Hematopoietic multipotent progenitor cell (in vitro differentiated cells): Measurements from ENCODE around the gene GBE1. TPM values are rescaled to one million over a fixed set of nuclear protein-coding genes. Genes with fewer than 3 reads are reported as not detected.
A peak's percentile ranks its signal among the peaks of the same experiment; 100 is the strongest.
"Not testable (repeated sequence)": the region's sequence is repeated elsewhere in the genome, so short reads cannot be mapped to it uniquely, and the experiment has no call there.

Source experiments
- DNase-seq, 3 donors: peaks; one replicate each; pipeline ENCODE4 v3.0.0-alpha.2; 2011 to 2015; ENCODE audit warnings: low read depth in 2 of 3, low spot score in 2 of 3
- total RNA-seq: library from RNA; depleted of rRNA; stranded (reverse); fragments of >200 nt; gene quantifications from one replicate; pipeline ENCODE4 v1.2.3, GENCODE V29; 2012

Gene GBE1
- total RNA-seq, result 13.5 TPM

DNA sequence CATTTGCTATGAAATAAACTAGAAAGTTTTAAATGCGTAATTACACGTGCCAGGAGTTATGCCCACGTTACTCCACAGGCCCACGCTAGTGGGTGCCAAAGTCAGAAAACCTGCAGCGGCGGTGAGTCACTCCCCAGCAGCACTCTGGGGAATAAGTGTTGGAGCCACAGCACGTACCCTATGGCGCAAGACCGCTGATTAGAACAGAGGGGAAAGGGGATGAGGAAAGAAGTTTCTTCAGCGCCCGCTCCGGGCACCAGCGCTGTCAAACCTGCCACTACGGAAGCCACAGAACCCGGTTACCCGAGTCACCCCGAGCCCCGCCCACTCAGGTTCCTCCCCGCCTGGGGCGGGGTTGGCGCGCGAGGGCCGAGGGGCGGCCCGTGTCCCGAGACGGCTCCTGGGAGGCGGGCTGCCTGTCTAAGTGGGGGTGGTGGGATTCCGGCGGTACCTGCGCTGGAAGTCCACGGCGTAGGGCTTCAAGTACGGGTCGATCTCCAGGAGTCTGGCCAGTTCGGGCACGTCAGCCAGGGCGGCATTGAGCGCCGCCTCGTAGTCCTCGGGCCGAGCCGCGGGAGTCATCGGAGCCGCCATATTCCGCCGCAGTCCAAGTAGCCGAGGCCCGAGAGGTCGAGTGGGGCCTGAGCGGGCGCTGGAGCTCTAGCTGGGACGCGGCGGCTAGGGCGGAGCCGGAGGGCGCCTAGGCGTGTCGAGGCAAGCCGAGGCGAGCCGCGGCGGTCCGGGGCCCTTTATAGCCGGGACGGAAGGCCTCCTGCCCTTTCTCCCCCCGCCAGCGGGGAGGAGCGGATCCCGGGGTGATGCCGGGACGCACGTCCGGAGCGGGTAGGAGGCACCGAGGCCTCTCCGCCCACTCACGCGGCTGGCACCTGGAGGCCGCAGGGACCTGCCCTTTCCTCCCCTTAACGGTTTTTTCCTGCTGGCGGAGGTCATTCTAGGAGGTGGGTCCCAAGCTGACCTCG lies at the start of gene GBE1:
Gene GBE1 (minus strand): TSS at position 722 of the 980 bp plus-strand sequence. CDS start 128 bp downstream, at position 594.
- DNase-seq, result peak; percentile 75 to 97 (median 96)

DNA sequence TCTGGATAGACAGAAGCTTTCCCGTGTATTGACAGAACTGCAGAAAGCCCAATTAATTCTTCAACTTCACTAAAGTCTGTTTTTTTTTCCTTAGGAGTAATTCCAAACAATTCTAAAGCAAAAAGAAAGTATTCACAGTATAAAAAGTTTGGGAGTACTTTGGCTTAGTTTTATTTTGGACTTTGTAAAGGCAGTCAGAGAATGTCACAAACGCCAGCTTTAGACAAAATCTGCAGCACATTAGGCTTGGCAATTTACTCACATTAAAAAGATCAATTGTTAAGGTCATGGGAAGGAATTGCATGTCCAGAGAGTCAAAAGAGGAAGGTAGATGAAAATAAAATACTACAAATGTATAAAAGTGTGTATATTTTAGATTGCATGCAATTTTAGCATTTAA lies 47.5 kb upstream of the GBE1 start:
- DNase-seq, result no peak

DNA sequence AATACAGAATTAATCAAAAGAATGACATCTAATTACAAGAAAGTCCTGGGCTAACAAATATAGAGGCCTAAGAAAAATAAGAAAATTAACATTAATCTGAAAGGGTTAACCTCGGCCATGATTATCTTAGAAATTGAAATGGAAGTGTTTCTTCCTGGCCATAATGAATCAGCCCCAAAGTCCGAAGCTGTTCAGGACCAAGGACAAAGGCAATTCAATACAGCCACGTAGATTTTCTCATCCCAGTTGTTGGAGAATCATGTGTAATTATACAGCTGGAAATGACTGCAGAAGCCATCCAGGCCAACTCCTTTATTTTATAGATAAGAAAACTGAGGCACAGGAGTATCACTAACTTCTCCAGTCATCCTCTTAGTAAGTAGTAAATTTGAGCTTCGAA lies 38.0 kb upstream of the GBE1 start:
- no peak for DNase-seq

DNA sequence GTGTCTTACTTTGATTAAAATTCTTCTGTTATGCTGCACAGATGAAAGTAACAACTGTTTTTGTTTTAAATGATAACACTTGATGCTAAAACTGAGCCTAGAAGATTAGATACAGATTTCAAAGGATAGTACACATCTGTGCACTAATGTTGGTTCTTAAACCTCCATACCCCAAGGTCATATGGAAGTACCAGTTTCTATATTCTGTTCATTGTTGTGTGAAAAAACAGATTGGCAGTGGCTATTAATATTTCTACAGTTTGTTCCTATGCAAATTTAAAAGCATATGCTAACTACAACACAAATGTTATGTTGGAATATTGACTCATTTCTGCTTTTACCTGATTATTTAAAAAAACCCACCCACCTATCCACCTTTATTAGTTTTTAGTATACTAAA lies 32.0 kb upstream of the GBE1 start:
- no peak for DNase-seq

DNA sequence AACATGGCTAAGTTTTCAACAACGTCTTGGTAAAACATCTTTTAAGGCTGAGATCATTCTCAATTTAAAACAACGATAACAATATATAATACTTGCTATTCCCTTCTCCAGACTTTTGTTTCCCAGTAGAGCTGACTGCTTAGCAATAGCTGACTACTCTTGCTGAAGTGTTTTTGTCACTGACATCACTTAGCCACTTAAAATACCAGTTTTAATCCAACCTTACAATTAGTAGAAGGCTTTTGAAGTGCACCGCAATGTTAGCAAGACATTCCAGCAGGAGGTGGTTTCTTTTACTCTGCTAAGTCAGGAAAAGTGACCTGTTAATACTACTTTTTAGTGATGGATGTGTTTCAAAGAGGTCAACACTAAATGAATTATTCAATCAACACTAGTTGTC lies 28.7 kb upstream of the GBE1 start:
- no peak for DNase-seq

DNA sequence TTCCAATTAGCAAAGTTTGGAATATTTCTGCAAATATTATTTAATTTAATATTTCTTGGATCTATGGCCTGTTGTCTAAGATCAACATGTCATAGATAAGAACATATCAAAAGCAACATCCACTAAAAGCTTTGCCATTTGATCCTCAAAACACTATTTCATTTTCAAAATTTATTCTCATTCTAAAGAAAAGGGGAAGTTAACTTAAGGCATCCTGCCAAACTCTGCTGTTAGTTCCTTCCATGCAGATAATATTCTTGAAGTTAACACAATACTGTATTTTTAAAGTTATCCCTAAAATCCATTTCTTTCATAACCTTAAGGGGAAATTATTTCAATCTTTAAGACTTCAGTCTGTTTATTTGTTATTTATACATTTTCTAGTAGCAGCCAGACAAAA lies 28.2 kb upstream of the GBE1 start:
- DNase-seq, result peak in 2 of 3 donors; percentile 39 to 82

DNA sequence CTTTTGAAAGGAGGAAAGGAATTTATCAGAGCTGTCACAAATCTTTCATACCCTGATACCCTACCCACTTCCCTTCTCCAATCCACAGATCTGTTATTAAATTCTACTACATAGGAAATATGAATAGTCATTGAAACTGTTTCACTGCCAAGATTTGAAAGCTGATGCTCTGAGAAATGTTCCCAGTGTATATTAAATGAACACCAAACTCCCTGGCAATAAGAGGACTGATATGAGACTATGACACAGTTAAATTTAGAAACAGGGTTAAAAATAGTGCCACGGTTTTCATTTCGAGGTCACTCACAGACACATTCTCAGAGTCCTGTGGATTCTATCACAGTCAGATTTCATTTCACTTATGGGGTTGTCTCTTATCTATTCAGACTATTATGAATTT lies 27.2 kb upstream of the GBE1 start:
- peak in 1 of 3 donors; percentile 47 for DNase-seq

DNA sequence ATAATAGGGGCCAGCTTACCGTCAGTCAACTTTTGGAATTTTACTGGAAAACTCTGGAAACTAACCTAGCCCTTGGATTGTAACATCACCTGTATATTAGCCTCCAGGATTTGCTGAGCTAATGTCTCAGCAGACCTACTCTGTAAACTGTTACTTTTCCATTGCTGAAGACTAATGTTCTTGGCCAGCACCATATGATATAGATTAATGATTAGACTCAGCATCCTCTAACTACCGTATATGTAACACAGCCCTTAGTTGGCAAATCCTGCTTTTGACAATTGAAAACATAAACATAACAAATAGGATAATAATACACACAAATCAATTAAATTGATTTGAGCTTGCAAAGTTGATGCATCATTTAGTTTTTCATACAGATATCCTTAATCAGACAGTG lies 26.6 kb upstream of the GBE1 start:
- no peak for DNase-seq

DNA sequence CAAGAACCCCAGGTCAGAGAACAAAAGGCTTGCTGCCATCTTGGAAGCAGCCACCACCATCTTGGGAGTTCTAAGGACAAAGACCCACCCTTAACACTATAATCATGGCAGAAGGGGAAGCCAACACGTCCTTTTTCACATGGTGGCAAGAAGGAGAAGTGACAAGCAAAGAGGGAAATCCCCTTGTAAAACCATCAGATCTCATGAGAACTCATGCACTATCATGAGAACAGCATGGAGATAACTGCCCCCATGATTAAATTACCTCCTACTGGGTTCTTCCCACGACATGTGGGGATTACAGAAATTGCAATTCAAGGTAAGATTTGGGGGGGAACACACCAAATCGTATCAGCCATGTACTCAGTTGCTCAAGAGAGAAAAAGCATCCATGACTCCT lies 21.1 kb upstream of the GBE1 start:
- peak in 1 of 3 donors; percentile 55 for DNase-seq

DNA sequence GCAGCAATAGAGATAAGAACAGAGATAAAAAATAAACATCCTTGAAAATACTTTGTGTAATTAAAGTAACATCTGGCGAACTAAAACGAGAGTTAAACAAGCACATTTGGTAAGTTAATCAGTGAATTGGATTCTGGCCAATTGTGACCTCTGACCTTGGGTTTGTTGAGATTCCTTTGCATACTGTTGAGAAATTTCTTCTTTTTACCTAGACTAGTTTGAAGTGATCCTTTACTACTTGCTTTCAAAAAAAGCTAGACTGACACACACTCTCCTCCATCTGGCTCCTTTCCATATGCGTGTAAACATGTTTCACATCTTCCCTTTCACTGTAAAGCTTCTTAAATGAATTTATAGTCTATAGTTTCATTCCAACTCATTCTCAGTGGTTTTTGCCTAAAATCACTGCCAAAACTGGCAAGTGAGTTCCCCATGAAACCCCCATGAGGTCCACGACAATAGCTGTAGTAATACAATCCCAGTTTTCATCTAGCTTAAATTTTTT lies 17.3 kb upstream of the GBE1 start:
- no peak for DNase-seq

DNA sequence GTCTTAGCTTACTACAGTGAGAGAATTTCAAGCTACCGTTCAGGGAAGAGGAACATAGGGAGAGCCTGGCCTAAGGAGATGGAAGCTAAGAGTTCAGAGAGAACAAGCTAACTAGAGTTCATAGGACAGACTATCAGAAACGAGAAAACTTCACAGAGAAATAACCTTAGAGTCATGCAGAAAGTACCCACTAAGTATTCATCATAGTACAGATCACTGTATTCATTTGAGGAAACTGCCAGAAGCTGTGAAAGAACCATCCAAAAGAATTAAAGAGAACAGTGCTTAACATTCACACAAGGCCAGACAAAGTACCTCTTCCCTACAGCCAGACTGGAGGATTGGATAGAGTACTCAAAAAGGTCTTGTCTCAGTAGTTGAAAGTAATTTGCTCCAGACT lies 15.2 kb upstream of the GBE1 start:
- DNase-seq, result no peak

DNA sequence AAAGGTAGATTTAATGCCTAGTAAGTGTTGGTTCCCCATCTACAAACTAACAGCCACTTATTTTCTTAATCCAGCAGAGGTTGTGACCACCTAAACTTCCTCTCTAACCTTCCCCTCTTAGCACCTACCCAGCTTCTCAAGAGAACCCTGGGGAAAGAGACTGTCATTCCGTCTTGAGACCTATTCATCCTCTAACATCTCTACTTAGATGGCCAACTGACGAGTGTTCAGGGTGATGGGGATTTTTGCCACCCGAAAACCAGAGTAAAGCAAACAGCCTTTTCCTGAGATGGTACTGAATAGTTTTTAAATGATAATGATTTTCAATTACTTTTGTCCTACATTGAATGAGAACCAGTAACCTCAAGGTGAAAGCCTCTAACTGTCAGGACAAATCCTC lies 9.3 kb upstream of the GBE1 start:
- no peak for DNase-seq

DNA sequence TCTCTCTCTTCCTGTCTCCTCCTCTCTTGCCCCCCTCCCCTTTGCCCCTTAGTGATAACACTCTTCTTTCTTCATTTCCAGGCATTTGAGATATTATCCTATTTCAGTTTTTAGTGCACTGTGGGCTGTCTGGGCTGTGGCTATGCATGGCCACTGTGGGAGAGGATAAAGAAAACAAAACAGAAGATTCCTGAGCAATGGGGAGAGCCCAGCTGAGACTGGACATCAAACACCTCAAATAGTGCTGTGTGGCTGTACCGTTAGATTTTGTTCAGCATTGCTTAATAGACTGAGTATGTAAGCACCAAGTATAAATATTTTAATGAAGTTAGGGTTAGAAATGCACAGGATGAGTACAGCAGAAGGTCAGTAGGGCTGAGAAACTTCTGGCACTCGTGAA lies 7.9 kb upstream of the GBE1 start:
- DNase-seq, result no peak

DNA sequence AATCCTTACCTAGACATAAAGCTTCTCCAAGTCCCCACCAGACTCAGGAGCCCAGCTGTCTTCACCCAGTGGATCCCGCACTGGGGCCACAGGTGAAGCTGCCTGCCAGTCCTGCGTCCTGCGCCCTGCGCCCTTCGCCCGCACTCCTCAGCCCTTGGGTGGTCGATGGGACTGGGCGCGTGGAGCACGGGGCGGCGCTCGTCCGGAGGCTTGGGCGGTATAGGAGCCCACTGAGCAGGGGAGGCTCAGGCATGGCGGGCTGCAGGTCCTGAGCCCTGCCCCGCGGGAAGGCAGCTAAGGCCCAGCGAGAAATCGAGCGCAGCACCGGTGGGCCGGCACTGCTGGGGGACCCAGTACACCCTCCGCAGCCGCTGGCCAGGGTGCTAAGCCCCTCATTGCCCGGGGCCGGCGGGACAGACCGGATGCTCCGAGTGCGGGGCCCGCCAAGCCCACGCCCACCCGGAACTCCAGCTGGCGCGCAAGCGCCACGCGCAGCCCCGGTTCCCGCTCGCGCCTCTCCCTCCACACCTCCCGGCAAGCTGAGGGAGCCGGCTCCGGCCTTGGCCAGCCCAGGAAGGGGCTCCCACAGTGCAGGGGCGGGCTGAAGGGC lies 5.9 kb upstream of the GBE1 start:
- DNase-seq, result not testable (repeated sequence)

DNA sequence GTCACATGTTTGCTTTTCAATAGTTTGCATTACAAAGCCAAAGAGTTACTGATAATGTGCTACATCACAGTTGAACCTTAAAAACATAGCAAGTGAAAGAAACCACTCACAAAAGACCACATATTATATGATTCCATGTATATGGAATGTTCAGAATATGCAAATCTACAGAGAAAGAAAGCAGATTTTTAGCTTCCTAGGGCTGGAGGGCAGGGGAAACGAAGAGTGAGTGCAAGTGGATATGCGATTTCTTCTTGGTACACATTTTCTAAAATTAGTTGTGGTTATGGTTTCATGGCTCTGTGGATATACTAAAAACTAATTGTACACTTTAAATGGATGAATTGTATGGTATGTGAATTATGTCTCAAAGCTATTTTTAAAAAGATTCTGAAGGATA lies 4.0 kb upstream of the GBE1 start:
- DNase-seq, result no peak

DNA sequence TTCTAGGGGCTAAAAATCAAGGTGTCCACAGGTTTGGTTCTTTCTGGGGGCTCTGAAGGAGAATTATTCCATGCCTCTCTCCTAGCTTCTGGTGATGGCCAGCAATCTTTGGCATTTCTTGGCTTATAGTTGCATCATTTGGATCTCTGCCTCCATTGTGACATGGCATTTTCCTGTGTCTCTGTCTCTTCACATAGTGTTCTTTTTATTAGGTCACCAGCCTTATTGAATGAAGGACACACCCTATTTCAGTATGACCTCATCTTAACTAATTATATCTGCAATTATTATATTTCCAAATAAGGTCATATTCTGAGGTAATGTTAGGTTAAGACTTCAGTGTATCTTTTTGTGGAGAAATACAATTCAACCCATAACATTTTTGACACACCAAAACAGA lies 3.2 kb upstream of the GBE1 start:
- DNase-seq, result no peak

DNA sequence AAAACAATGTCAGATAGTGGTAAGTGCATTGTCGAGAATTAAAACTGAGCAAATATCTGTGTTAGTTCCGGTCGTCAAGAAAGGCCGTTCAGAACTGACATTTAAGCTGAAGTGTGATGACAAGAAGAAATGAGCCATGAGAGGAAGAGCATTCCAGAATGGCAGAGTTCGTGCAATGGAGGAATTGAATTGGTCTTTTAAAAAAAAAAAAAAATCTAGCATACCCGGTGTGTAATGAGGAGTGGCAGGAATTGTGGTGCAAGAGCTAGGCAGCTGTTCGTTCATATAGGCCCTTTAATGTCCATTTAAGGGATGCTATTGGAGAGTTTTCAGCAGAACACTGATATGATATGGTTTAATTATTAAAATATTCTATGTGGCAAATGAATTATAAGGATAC lies 2.6 kb upstream of the GBE1 start:
- DNase-seq, result no peak

DNA sequence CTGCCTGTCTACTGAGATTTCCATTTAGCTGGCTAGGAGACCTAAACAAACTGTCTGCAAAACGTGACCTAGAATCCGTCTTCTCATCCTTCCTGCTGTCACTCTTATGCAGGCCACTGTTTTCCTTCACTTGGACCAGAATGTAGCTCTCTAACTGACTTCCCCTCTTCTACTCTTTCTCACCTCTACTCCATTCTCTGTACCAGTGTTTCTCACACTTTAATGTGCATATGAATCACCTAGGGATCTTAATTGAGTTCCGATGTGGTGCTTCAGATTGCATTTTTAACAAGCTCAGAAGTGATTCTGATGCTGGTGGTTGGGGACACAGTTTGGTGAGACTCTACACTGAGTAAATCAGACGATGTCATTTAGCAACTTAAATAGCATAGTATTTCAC lies 1.6 kb upstream of the GBE1 start:
- peak in 1 of 3 donors; percentile 29 for DNase-seq

DNA sequence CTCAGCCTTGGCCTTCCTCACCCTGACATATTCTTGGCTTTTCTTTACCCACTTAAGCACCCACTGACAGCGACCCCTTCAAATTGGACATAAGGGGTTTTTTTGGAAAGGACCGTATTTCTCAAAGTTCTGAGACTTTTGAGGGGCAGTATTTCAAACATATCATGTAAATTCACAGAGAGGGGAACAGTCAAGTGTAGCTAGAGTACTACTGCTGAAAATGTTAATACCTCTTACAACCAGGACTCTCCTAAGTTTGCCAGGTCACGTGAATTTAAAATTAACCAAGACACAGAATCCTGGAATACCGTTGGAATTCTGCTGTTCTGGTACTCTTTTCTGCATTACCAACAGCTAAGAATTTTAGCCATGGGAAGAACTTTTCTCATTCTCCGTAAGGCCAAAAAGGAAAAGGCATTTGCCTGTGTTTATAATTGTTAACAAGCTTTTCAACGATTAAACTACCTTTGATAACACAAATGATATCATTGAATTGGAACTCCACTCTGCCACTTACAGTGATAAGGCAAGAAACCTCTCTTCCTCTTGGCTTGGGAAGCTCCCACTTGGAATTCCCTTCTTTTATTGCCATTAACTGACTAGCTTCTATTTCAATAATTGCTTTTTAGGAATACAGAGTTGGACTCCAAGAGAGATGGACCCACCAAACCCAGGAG lies 597 bp upstream of the GBE1 start:
- no peak for DNase-seq

DNA sequence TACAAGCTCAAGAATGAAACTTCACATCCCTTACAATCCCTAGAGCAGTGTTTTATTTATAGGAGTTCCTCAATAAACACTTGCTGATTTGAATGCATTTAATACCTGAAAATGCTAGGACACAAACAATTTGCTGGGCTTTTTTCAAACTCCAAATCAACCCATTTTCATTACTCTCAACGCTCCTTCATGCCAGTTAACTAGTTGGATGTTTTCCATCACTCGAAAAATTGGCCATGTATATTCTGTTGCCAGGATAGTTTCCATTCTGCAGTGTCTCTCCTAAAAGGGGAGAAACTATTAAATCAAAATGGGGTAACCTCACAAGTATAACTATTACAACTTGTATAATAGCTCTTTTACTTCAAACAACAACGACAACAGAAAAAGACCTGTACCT lies 1.2 kb downstream of the GBE1 start:
- no peak for DNase-seq

DNA sequence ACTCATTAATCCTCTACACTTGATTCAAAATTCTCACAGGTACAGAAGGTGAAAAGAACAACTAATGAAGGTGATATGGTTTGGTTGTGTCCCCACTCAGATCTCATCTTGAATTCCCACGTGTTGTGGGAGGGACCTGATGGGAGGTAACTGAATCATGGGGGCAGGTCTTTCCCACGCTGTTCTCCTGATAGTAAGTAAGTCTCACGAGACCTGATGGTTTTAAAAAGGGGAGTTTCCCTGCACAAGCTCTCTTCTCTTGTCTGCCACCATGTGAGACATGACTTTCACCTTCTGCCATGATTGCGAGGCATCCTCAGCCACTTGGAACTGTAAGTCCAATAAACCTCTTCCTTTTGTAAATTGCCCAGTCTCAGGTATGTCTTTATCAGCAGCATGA lies 2.7 kb downstream of the GBE1 start:
- not testable (repeated sequence) for DNase-seq
